GM18873 (cell line): Measurements from ENCODE around the gene DNAJC6.
"Not testable (repeated sequence)": the region's sequence is repeated elsewhere in the genome, so short reads cannot be mapped to it uniquely, and the experiment has no call there.

Experiments
- ATAC-seq: cut with Tn5 transposase; IDR thresholded peaks from one replicate; pipeline ENCODE4 v1.9.1; 2021; ENCODE audit warnings: mild to moderate bottlenecking, moderate library complexity, moderate number of reproducible peaks; ENCODE audit not compliant: unreplicated experiment, low FRiP score

DNAJC6 gene

DNA sequence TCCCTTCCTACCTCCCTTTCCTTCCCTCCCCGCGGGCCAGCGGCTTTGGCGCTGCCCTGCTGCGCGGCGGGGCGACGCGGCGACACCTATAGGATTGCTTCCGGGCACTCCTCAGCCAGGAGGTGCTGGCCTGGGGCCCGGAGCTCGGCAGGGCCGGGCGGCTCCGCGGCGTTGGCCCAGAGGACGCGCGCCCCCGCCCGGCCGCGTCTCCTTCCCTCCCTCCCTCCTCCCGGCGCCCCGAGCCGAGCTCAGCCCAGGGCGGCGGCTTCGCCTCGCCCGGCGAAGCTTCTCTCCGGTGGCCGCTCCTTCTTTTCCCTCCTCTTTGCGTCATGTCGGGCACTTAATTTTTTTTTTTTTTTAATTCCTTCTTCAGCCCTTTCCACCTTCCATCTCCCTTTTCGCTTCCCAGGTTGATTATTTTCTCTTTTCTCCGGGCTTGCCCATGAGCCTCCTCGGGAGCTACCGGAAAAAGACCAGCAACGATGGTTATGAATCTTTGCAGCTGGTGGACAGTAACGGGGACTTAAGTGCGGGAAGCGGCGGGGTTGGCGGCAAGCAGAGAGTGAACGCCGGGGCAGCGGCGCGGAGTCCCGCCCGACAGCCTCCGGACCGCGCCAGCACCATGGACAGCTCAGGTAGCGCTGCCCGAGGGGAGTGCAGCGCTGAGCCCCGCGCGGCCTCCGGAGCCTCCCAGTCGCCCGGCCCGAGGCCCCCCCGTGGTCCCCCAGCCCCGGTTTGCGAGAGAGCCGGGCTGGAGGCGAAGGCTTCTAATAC is at the start of gene DNAJC6:
Gene DNAJC6 (plus strand): TSS at position 240 of the 774 bp plus-strand sequence. CDS start 203 bp downstream, at position 443.
- ATAC-seq: no peak

DNA sequence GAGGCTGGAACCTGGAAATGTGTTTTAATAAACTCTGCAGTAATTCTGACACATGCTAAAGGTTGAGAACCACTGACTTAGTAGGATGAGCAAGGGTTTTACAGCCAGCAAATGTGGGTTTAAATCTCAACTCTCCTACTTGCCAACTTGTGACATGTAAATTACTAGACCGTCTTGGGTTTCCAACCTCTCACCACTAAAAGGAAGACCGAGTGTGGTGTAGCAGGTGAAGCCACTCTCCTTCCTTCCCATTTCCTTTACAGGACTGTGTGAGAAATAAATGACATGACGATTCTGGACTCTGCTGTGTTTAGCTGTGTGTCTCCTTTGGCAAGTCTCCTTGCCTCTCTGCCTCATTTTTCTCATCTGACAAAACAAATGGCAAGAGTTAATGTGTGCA is 49.5 kb upstream of the DNAJC6 start:
- no peak for ATAC-seq

DNA sequence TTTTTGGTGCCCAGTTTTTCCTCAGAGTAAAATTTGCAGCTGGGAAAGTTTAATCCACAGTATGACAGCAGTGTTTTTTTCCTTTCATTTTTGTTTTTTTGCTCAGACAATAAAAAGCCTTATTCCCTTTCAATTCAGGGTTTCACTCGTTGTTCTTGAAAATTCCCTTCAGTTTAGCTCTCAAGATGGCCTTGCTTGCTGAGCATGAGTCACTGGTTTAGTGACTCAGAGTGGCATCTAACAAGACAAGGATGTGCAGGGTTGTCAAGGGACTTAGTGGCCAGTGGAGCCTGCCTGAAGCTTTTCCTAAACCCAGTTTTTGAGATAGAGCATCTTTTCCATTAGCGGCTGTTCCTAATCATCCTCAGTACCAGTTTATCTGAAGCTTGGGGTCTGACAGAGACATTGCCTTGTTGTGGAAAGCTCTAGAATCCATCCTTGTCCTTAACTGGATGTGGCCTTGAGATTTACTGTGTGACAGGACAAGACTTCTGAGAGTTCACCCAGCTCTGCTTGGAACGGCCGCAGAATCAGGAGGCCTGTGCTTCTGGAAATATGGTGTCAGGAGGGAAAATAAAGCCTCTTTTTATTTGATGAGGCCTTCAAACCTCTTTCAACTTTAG is 48.4 kb upstream of the DNAJC6 start:
- ATAC-seq: peak; percentile 55

DNA sequence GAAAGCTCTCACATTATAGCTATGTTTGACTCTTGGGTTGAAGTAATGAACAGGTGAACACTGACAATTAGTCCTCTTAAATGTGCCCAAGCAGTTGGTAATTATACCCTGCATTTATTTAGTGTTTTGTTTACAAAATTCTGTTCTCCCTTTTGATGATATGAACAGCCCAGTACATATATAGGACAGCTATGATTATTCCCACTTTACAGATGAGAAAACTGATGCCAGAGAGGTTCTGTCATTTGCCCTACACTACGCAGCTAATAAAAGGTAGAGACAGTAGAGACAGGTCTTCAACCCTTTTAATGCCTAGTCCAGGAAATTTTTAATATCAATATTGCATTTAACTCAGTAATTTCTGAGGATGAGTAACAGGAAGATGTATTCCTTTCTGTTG is 46.1 kb upstream of the DNAJC6 start:
- no peak for ATAC-seq

DNA sequence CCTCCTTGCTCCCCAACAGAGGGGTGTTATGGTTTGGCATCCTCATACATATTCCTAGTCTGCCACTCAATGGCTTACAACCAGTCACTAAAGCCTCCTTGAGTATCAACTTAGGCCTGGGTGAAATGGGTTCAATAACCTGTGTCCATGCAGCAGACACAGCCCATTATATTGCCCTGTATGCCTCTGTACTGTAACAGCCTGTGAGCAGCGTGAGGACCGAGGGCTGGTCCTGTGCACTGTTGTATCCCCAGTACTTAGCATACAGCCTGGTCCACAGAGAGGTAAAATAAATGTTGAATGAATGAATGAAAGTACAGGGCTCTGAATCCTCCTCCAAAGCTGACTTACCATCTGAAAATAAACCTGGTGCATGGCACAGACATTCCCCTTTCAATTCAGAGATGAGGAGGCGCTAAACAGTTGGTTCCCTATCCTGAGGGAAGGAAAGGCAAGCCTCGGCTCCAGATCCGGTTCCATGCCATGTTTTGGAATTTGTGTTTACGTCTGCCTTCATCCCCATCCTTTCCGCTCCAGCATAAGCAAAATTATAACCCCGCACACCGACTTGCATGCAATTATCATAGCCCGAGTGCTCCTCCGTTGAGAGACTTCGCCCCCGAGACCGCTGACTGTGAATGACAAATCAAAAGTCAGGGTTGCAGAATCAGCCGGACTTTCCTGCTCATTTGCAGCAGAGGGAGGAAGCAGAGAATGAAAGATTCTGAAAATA is 45.0 kb upstream of the DNAJC6 start:
- ATAC-seq: no peak

DNA sequence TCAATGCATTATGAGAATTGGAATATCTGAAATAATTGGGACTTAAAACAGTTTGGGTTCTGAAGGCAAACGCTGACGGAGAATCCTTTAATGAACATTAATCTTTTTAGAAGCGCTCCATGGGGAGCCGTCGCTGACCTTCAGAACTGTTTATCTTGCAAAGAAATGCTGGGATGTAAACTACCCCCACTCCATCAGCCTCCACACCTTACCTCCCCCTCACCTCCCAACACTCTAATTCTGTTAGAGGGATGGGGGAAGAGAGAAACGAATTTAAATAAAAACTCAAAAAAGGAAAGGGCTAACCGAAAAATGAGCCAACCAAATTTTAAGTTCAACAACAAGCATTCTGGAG is 44.1 kb upstream of the DNAJC6 start:
- ATAC-seq: no peak

DNA sequence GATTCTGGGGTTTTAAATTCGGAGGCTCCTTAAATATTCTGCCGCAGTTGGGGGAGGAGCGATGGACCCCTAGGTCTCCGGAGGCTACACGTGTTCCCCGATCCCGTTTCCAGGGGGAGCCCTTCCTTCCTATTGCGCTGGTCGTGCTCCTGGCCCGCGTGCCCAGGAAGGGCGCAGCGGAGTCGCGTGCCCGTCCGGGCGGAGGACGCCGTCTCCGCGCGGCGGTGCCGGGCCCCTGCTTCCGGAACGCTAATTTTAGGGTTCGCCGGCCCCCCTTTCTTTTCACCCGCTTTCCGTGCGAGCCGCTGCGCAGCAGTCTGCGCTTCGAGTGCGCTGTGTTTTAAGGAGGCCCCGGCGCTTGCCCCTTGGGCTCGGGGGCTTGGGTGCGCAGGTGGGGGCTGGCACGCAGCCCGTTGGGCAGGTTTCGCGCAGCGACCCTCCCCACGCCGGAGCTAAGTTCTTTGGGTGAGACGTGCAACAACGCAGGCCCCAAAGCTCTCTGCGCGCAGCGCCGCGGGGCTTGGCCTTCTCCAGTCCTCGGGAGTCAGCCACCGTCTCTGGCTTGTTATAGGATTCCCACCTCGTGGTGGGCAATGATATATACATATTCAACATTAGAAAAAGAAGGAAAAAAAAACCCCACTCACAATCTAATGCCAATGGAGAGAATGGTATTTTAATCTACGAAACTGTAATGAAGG is 43.5 kb upstream of the DNAJC6 start:
- ATAC-seq: no peak

DNA sequence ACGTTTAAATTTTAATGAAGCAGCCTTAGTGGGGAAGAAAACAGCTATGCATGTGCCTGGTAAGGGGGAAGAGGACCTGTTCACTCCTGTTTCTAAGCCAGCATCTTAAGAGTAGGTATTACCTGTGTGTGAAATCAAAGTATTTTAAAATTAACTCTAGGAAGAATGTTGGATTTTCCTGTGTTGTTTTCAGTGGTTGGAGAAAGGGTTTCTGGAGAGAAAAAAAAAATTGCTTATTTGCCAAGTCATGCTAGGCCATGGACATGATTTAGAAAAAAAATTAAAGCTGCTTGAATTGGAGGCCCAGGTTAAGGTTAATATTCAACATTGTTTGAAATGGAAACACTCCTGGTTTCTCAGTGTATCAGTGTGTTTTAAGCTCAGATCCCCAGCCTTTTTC is 42.9 kb upstream of the DNAJC6 start:
- no peak for ATAC-seq

DNA sequence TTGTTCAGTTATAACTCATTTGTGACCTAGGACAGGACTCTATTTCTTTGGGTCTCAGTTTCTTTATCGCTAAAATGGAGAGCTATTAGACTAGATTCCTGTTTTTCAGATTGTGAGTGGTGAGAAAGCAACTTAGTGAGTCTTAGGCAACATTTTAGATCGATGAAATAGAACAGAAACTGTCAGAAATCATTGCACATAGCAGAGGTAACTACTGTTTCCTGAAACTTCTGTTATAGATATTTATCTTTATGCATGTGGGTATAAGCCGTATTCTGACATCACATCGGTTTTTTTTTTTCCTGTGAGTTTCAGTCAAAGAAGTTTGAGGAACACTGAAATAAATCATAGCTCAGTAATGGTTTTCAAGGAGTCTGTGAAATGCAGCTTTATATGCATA is 42.1 kb upstream of the DNAJC6 start:
- ATAC-seq: no peak

DNA sequence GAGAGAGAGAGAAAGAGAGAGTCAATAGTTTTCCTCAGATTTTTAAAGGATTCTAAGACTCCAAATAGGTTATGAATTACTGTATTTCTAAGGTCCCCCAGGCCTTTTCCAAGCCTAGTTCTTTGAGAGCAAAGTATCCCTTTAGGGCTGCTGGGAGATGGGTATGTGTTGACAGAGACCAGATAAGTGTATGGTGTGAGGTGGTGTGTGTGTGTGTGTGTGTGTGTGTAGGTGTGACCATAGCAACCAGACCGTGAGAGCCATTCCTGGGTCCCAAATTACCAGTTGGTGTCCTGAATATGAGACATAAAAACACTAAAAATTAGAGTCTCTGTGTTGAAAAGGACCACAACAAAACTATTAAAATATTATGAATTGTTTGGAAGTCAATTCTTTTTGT is 41.7 kb upstream of the DNAJC6 start:
- no peak for ATAC-seq

DNA sequence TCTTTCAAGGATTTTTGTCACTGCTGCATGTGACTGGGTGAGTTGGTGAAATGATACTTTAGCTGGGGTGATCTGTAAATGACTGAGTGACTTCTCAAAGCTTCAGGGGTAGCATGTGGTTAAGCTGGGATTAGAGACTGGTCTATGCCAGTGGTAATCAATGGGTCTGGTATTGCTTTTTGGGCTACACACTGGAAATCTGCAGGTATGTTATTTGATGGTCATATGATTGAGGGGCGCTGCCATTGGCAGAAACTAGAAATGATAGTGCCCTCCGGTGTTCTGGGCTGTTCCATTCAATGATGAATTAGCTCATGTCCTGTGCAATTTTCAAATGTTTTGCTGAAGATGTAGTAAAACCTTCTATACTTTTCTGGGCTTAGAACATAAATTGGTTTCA is 39.7 kb upstream of the DNAJC6 start:
- no peak for ATAC-seq

DNA sequence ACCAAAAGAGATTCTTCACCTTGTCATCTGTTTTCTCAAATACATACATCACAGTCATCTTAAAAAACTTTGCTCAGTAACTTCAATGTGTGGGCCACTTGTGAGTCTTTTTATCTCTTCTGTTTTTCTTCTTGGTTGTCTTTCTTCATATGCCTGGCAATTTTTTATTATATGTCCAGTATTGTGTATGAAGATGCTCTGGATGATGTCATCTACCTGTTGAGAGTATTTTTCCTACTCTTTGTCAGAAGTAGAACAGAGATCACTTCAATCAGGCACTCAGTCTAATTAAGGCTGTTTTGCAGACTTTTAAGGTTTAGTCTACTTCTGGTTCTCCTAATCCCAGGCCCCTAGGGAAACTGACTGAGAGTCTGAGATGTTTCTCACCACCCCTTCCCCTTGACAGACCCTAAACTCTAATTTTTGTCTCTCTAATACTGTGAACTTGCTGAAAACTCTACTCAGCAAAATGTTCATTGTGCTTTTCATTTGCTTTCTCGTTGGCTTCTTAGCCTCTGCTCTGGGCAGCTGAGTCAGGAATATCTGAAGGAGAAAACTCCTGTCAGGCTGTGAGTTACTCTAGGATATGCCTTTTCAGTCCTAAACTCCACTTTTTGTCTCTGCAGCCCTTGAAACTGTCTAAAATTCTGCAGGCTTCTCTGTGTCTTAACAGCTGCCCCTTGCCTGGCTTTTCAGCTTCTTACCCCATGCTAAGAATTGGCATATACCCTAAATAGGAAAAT is 33.0 kb upstream of the DNAJC6 start:
- ATAC-seq: no peak

DNA sequence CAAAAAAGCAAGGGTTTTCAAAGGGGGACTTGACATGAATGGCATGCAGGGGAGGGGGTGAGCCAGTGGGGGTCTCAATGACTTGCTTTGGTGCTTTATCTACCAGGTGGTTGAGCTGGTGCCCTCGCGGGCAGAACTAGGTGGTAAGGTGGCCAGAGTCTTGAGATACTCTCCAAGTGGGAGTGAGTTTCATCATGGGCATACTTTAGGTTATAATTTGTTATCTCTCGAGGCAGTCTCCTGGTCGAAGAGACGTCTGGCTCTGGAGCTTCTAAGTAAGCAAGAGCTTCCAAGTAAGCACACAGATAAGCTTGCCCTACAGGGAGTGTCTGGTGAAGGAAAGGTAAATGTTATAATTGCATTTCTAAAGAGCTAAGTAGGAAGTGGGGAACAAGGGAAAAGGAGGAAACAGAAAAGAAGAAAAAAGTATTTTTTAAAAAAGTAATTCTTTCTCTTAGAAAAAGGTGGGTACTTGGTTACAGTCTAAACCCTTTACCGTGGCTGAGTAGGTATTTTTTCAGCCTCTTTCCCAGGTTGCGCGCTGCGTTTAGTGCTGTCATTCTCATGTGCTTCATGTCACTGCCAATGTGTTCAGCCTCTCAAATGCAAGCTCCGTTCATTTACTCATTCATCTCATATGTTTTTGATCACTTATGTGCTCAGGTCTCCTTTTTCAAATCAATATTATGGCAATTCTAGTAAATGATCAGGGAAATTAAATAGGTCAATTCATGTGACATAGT is 31.6 kb upstream of the DNAJC6 start:
- no peak for ATAC-seq

DNA sequence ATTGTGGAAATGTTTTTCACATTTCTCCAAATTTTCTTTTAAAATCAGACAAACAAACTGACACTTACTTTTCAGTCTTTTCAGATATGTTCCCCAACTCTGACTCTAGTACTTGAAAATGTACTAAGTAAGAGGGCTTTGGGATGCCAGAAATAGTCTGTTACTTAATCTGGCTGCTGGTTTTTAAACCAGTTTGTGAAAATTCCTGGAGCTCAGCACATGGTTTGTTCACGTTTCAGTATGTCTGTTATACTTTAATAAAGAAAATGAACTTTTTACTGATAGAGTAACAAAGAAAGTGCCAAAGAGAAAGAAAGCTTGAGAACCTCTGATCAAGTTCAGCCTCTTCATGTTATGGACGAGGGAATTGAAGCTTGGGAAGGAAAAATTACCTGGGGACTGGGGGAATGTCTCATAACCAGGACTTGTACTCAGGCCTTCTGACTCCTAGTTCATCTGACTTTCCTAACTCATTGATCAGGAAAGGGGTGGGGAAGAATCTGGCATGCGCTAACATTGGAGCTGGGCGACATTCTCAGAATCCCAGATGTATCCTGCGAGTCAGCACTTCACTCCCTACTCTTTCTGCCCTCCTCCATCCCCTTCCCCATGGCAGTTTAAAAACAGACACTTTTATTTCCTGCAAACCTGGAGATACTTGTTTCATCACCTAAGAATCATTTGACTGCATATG is 30.8 kb upstream of the DNAJC6 start:
- no peak for ATAC-seq

DNA sequence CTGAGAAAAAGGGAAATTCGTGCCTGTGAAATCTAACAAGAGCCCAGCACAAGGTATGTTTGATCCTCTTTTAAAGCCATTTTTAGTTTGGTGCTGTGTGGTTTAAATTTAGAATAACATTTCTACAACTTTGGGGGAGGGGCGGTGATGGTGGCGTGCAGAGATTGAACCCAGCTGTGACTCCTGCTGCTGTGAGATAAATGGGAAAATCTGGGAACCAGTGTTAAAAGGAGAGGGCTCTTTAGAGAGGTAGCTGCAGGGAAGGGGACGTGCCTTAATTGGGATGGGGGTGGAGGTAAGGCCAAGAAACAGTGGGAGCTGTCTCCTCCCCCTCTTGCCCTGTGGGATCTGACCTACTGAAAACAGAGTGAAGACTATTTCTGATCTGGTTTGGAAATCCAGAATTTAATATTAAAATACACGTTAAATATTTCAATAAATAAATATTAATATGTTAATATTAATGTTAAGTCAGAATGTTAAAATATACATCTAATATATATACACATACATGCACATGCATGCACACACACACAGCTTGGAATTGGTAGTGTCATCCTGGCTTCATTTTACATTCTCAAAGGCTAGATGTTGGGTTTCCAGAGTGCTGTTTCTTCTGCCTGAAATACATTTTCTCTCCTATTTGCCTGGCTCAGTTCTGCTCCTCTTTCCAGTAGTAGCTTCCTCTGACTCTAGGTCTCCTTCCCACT is 30.1 kb upstream of the DNAJC6 start:
- ATAC-seq: no peak

DNA sequence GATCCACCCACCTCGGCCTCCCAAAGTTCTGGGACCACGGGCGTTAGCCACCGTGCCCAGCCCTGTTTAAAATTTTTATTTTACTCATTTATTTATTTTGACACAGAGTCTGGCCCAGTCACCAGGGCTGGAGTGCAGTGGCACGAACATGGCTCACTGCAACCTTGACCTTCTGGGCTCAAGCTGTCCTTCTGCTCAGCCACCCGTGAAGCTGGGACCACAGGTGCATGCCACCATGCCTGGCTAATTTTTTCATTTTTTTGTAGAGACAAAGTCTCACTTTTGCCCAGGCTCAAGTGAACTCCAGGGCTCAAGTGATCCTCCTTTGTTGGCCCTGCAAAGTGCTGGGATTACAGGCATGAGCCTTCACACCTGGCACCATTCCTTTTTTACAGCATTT is 27.5 kb upstream of the DNAJC6 start:
- ATAC-seq: no peak

DNA sequence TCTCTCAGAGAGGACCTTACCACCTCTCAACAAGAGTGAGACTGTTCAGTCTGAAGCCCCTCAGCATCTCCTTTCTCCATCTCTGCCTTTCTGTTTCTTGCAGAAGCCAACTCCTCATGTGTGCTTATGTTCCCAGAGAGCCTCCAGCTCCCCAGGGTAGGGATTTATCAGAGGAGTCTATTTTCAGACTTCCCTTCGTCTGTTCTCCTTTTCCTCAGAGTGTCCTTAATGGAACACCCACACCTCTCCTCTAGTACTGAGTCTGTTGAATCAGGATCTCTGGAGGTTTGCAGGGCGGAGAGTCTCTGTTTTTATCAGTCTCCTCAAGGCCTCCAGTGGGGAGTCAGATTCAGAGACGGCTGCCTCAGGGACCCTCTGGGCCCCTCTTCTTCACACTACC is 25.1 kb upstream of the DNAJC6 start:
- ATAC-seq: no peak

DNA sequence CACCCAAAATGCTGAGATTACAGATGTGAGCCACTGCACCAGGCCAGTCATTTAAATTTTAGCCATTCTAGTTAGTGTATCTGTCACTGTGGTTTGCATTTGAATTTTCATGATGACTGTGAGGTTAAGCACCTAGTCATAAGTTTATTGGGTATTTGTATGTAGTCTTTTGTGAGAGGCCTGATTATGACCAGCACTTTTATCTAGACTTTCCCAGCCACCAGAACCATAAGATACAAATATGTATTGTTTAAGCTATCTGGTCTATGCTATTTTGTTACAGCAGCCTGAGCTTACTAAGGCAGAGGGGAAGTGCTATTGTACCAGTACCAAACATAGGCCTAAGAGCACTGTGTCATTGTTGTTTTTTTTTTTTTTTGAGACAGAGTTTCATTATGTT is 19.9 kb upstream of the DNAJC6 start:
- peak; percentile 96 for ATAC-seq

DNA sequence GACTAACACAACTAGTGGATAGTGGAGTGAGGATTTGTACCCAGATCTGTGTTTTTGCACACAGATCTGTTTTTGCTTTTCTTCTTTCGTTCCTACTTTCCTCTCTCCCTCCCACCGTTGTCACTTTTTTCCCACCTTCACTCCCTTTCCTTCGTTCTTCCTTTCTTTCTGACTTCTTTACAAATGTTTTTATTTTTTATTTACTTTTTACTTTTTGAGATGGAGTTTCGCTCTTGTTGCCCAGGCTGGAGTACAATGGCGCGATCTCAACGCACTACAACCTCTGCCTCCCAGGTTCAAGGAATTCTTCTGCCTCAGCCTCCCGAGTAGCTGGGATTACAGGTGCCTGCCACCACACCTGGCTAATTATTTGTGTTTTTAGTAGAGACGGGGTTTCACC is 17.5 kb upstream of the DNAJC6 start:
- ATAC-seq: not testable (repeated sequence)
